ENCODE results near the gene NR2F2.

Gene NR2F2

GRCh38 chr15:96341513-96342405 is 11.3 kb downstream of the NR2F2 start:
- no peak for TF ChIP-seq CTCF (IDR thresholded peaks at IDR 0.05; ENCODE audit: low read depth, low read length)

GRCh38 chr15:96342406-96343112 is 12.1 kb downstream of the NR2F2 start:
- H3K4me3 ChIP-seq (ENCODE audit: low read depth, low read length) = peak overlapping the region; percentile 99
- no peak for TF ChIP-seq CTCF (IDR thresholded peaks at IDR 0.05; ENCODE audit: low read depth, low read length)

More at GRCh38 chr15:96341513-96342405, 11.3 kb downstream of the NR2F2 start:
- H3K4me3 ChIP-seq (ENCODE audit: low read depth, low read length) = peak overlapping the region; percentile 99

GRCh38 chr15:96343113-96344059 is 12.9 kb downstream of the NR2F2 start:
- no peak for TF ChIP-seq CTCF (IDR thresholded peaks at IDR 0.05; ENCODE audit: low read depth, low read length)
- peak overlapping the region; percentile 99 for H3K4me3 ChIP-seq (ENCODE audit: low read depth, low read length)

- no peak overlapping the region for H3K4me3 ChIP-seq (ENCODE audit: low read depth, low read length)
- no peak for TF ChIP-seq CTCF (IDR thresholded peaks at IDR 0.05; ENCODE audit: low read depth, low read length)
These were observed 13.7 kb downstream of the NR2F2 start for GRCh38 chr15:96344060-96344705.

GRCh38 chr15:96344706-96345559 is 14.4 kb downstream of the NR2F2 start:
- TF ChIP-seq CTCF (IDR thresholded peaks at IDR 0.05; ENCODE audit: low read depth, low read length) = no peak
- H3K4me3 ChIP-seq (ENCODE audit: low read depth, low read length) = peak overlapping the region; percentile 51
